Uterus (tissue), 2 donors: Measurements from ENCODE around the gene PCDHGB3.

Experiments
- POLR2A ChIP-seq, 2 donors: fragments of 450-650 bp; IDR thresholded peaks; one replicate each; pipeline ENCODE4 v1.6.1; 2016; ENCODE audit warnings: antibody characterized with exemption in 2 of 2, mild to moderate bottlenecking in 1 of 2, moderate library complexity in 1 of 2
- TF ChIP-seq, protein P1 (sequence below), 4 experiments: fragments of 200-600 bp in 2 of 4; fragments of 450-650 bp in 2 of 4; sonication (generic) in 2 of 4; IDR thresholded peaks; one replicate each; pipeline ENCODE4 v1.5.1; 2016 to 2019; ENCODE audit warnings: antibody characterized with exemption in 4 of 4, mild to moderate bottlenecking in 2 of 4, moderate library complexity in 1 of 4

DNA sequence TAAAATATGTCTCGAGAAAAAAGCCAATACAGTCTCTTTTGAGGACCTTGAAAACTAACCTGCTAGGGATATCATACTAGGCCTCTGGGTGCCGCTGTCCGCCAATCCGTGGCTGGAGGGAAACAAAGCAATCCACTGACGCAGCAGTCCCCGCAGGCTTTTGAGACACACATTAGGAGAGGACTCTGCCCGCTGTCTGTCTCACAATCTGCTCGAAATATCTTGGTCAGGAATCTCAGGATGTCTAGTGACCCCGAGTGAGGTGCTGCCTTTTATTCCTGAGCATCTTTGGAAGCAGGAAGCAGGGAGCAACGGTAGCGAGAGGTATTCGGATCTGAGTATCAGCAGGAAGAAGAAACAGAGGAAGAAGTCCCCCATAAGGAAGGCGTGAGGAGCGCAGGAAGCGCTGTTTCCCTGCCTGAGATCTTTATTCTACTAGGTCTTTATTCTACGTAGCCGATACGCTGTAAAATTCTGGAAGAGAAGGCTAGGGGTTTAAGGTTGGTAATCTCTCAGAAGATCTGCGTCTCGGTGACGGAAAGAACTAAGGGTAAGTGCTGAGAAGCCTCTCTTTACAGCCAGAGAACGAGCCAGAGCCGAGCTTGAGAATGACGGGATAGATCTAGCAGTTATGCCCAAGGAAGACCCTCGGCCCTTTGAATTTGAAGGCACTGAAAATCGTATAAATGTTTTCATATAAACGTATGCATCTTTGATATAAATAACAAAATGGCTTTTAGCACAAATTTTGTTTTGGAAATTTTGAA, 43.8 kb upstream of the PCDHGB3 start:
- TF ChIP-seq, protein P1, sequence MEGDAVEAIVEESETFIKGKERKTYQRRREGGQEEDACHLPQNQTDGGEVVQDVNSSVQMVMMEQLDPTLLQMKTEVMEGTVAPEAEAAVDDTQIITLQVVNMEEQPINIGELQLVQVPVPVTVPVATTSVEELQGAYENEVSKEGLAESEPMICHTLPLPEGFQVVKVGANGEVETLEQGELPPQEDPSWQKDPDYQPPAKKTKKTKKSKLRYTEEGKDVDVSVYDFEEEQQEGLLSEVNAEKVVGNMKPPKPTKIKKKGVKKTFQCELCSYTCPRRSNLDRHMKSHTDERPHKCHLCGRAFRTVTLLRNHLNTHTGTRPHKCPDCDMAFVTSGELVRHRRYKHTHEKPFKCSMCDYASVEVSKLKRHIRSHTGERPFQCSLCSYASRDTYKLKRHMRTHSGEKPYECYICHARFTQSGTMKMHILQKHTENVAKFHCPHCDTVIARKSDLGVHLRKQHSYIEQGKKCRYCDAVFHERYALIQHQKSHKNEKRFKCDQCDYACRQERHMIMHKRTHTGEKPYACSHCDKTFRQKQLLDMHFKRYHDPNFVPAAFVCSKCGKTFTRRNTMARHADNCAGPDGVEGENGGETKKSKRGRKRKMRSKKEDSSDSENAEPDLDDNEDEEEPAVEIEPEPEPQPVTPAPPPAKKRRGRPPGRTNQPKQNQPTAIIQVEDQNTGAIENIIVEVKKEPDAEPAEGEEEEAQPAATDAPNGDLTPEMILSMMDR (IDR thresholded peaks at IDR 0.05) = peak; percentile 34 to 44 (median 40)
- no peak for TF ChIP-seq POLR2A (IDR thresholded peaks at IDR 0.05)
